NT2/D1 (cell line): ENCODE data around the gene ARHGAP22.

Source experiments
- YY1 ChIP-seq: IDR thresholded peaks from 2 replicates; pipeline ENCODE4 v1.6.1; 2011; ENCODE audit not compliant: insufficient read length, insufficient read depth
- ZNF274 ChIP-seq: IDR thresholded peaks from 2 replicates; pipeline ENCODE4 v1.6.1; 2011; ENCODE audit warnings: mild to moderate bottlenecking, low read depth, low read length

DNA sequence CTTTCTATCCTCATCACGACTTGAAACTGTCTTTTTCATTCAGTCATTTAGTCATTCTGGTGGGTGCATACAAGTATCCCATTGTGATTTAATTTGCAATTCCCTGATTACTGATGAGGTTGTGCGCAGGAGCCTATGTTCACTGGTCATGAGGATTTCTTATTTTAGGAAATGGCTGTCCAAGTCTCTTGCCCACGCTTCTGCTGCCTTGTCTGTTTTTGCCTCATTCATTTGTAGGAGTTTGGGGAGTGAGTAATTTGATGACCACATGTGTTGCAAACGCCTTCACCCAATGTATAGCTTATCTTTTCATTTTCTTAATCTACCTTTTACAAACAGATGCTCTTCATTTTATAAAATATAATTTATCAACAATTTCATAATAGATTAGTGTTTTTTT is 127.3 kb downstream of the ARHGAP22 start:
- no peak for TF ChIP-seq YY1
- TF ChIP-seq ZNF274, result no peak
